Activated B cell treated with CpG ODN at 0.5 μM for 24 hours (primary cell): Measurements from ENCODE around the gene UBE2O. TPM values are rescaled to one million over a fixed set of nuclear protein-coding genes. Genes with fewer than 3 reads are reported as not detected.

ENCODE experiments used
- ATAC-seq: fragments of 200-7000 bp; cut with Tn5 transposase; one replicate; pipeline ENCODE4 v1.10.0; 2021; ENCODE audit warnings: low read depth, mild to moderate bottlenecking, moderate library complexity
- CTCF ChIA-PET: fragments of 350-600 bp; sonication (Branson Sonifier 250); formaldehyde crosslinking; loops from one replicate; lab custom pipeline; 2021; ENCODE audit warnings: antibody characterized with exemption; lab: Charles Lee
- POLR2A ChIA-PET: fragments of 350-600 bp; sonication (Branson Sonifier 250); formaldehyde crosslinking; loops from one replicate; lab custom pipeline; 2021; ENCODE audit warnings: antibody characterized with exemption; lab: Charles Lee
- DNase-seq: peaks from one replicate; pipeline ENCODE4 v3.0.0; 2022
- H3K27ac Mint-ChIP-seq: one replicate; pipeline ENCODE4 v1.8.0; 2020; ENCODE audit warnings: mixed read lengths
- H3K27me3 Mint-ChIP-seq: one replicate; pipeline ENCODE4 v1.8.0; 2021; ENCODE audit warnings: mixed read lengths
- H3K36me3 Mint-ChIP-seq: one replicate; pipeline ENCODE4 v1.8.0; 2021; ENCODE audit warnings: low read depth, mixed read lengths
- H3K4me1 Mint-ChIP-seq: one replicate; pipeline ENCODE4 v1.8.0; 2021; ENCODE audit warnings: mixed read lengths
- H3K4me3 Mint-ChIP-seq: one replicate; pipeline ENCODE4 v1.8.0; 2020; ENCODE audit warnings: mild to moderate bottlenecking, mixed read lengths
- H3K9me3 Mint-ChIP-seq: one replicate; pipeline ENCODE4 v1.8.0; 2020; ENCODE audit warnings: mixed read lengths
- intact Hi-C: fragments of 100-400 bp; cut with micrococcal nuclease; formaldehyde crosslinking; loops from one replicate; pipeline ENCODE4 v1.15.1; 2024
- total RNA-seq: library from RNA; stranded (reverse); gene quantifications from 2 replicates; pipeline ENCODE4 v1.2.3, GENCODE V29; 2022
- TF ChIP-seq, protein P1 (sequence below): fragments of 200-600 bp; IDR thresholded peaks from one replicate; pipeline ENCODE4 v1.8.0; 2022; ENCODE audit warnings: antibody characterized with exemption, mild to moderate bottlenecking

UBE2O gene
- total RNA-seq, 1 donor from 2014 or later: 39.0 TPM

DNA sequence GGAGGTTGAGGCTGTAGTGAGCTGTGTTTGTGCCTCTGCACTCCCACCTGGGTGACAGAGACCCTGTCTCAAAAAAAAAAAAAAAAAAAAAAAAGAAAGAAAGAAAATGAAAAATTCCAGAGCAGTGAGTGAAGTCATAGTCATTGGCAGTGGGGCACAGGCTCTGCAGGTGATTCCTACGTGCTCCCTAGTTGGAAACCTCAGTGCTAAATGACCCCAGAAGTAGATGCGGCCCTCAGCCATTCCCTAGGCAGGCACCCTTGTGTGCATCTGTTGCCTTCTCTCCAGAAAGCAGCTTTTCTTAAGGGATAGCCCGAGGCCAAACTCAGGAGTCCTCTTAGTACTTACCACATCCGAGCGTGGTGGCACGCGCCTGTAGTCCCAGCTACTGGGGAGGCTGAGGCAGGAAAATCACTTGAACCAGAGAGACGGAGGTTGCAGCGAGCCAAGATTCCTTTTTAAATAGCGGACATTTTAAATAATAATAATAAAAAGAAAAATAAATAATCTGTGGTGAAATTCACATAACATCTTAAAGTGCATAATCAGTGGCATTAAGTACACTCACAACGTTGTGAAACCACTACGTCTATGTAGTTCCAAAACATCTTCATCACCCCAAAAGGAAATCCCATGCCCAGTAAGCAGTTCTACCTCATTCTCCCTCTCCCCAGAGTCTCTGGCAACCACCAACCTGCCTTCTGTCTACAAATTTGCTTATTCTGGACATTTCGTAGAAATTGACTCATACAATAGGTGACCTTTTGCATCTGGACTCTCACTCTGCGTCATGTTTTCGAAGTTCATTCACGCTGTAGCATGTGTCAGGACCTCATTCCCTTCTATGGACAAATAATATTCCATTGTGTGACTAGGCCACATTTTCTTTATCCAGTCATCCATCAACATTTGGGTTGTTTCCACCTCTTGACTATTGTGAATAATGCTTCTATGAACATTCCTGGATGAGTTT is 81.0 kb downstream of the UBE2O start:
- intact Hi-C loops: no loop called here
- TF ChIP-seq, protein P1, sequence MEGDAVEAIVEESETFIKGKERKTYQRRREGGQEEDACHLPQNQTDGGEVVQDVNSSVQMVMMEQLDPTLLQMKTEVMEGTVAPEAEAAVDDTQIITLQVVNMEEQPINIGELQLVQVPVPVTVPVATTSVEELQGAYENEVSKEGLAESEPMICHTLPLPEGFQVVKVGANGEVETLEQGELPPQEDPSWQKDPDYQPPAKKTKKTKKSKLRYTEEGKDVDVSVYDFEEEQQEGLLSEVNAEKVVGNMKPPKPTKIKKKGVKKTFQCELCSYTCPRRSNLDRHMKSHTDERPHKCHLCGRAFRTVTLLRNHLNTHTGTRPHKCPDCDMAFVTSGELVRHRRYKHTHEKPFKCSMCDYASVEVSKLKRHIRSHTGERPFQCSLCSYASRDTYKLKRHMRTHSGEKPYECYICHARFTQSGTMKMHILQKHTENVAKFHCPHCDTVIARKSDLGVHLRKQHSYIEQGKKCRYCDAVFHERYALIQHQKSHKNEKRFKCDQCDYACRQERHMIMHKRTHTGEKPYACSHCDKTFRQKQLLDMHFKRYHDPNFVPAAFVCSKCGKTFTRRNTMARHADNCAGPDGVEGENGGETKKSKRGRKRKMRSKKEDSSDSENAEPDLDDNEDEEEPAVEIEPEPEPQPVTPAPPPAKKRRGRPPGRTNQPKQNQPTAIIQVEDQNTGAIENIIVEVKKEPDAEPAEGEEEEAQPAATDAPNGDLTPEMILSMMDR: no peak
- DNase-seq (no peak), ATAC-seq (no peak)
- H3K27ac Mint-ChIP-seq: no peak overlapping the region
- ChIA-PET CTCF (interaction anchor here (0.9 to 1.8 kb wide), 2 partner anchors 26 to 34 kb away, joined by 3 to 6 read pairs; no protein-coding TSS in a partner anchor), POLR2A (interaction anchor here (0.6 kb wide), 1 partner anchor 231 kb away, joined by 3 read pairs; no protein-coding TSS in a partner anchor)
- no peaks in the 10 kb centered on the region for H3K4me1 Mint-ChIP-seq
- H3K9me3 Mint-ChIP-seq: no peaks in the 10 kb centered on the region
- H3K36me3 Mint-ChIP-seq: no peaks in the 10 kb centered on the region
- H3K27me3 Mint-ChIP-seq: peaks cover 4% of the 10 kb centered on the region
- H3K4me3 Mint-ChIP-seq: no peak overlapping the region

DNA sequence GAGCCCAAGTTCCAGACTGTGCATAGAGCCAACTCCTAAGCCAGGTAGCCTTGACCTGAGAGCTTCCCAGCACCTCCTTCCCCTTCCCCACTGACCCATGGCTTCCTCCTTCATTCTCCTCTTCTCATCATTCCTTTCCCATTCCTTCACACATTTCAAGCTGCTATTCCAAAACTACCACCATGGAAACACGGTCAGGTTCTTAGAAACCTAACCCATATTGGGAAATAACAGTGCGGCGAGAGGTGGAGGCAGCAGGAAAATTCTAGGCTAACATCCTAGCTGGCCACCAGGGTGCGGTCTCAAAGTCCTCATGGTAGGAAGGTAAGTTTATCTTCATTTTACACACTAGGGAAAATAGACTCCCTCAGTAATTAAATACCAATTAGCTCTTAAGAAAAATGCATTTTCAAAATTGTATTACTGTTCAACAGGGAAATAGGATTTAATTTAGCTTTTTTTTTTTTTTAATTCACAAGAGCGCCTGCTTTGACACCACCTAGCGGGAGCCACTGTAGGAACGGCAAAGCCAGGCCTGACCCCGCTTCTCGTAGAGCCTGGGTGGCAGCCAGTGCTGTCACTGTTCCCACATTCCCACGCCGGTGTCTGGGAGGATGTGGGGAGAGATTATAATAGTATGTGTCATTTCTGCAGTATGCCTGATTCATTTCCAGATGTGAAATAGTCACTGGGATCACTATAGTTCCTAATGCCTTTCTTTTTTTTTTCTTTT is 82.5 kb downstream of the UBE2O start:
- POLR2A ChIA-PET: interaction anchor here (0.7 kb wide), 1 partner anchor 58 kb away, joined by 3 read pairs; no protein-coding TSS in a partner anchor
- TF ChIP-seq, protein P1: no peak
- Mint-ChIP-seq H3K9me3 (no peaks in the 10 kb centered on the region), H3K27ac (no peak overlapping the region), H3K4me3 (no peak overlapping the region), H3K27me3 (peaks cover 4% of the 10 kb centered on the region), H3K36me3 (no peaks in the 10 kb centered on the region), H3K4me1 (no peaks in the 10 kb centered on the region)
- no peak for DNase-seq
- intact Hi-C loops: no loop called here
- ATAC-seq: no peak
- CTCF ChIA-PET: interaction anchor here (1.8 kb wide), 1 partner anchor 27 kb away, joined by 6 read pairs; no protein-coding TSS in a partner anchor

DNA sequence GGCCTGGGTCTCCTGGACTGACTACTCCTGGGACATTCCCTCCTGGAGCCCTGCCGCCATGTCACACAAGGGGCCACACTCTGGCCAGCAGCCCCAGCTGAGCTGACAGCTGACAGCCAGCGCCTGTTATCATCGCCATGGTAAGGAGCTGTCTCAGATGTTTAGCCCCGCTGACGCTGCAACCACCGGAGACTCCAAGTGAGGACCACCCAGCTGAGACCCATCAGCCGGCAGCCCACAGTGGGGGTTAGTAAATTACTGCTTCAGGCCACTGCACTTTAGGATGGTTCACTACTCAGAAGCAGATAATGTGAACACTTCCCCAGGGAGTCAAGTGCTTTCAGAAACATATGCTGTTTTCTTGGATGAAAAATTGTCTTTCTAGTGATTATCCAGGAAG is 83.1 kb downstream of the UBE2O start:
- no peak for ATAC-seq
- H3K27me3 Mint-ChIP-seq: peaks cover 4% of the 10 kb centered on the region
- no peak overlapping the region for H3K4me3 Mint-ChIP-seq
- intact Hi-C loops: no loop called here
- ChIA-PET CTCF (interaction anchor here (1.8 kb wide), 1 partner anchor 28 kb away, joined by 6 read pairs; no protein-coding TSS in a partner anchor), POLR2A (interaction anchor here (0.7 kb wide), 1 partner anchor 59 kb away, joined by 3 read pairs; no protein-coding TSS in a partner anchor)
- H3K27ac Mint-ChIP-seq: no peak overlapping the region
- DNase-seq: no peak
- no peaks in the 10 kb centered on the region for H3K36me3 Mint-ChIP-seq
- no peaks in the 10 kb centered on the region for H3K4me1 Mint-ChIP-seq
- TF ChIP-seq, protein P1: no peak
- no peaks in the 10 kb centered on the region for H3K9me3 Mint-ChIP-seq

DNA sequence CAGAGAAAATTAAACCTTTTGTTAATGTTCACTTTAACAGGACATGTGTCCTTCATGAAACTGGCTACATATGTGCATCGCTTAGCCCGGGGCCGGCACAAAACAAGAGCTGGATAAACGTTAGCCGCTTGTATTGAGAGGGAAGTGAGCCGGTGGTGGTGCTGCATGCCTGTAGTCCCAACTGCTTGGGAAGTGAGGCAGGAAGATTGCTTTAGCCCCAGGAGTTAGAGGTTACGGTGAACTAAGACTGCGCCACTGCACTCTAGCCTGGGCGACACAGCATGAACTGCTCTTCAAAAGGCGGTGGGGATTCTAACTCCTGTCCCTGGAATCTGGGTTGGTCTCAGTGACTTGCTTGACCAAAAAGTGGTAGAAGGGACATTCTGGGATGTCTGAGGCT is 83.6 kb downstream of the UBE2O start:
- DNase-seq (no peak), ATAC-seq (no peak)
- intact Hi-C loops: no loop called here
- ChIA-PET POLR2A (no interaction called here), CTCF (no interaction called here)
- no peaks in the 10 kb centered on the region for H3K9me3 Mint-ChIP-seq
- H3K36me3 Mint-ChIP-seq: no peaks in the 10 kb centered on the region
- TF ChIP-seq, protein P1: no peak
- peaks cover 4% of the 10 kb centered on the region for H3K27me3 Mint-ChIP-seq
- H3K4me3 Mint-ChIP-seq: no peak overlapping the region
- H3K27ac Mint-ChIP-seq: no peak overlapping the region
- no peaks in the 10 kb centered on the region for H3K4me1 Mint-ChIP-seq
